Stimulated activated CD8-positive, alpha-beta memory T cell treated with anti-CD3 and anti-CD28 coated beads, Interleukin-15, amount 100 ng/mL, for 24 hours (primary cell): ENCODE results near the gene ZNF506.
"Not testable (repeated sequence)": the region's sequence is repeated elsewhere in the genome, so short reads cannot be mapped to it uniquely, and the experiment has no call there.

Source experiments
- DNase-seq: peaks from one replicate; pipeline ENCODE4 v3.0.0-alpha.2; 2020; ENCODE audit warnings: low read depth

The ZNF506 gene

DNA sequence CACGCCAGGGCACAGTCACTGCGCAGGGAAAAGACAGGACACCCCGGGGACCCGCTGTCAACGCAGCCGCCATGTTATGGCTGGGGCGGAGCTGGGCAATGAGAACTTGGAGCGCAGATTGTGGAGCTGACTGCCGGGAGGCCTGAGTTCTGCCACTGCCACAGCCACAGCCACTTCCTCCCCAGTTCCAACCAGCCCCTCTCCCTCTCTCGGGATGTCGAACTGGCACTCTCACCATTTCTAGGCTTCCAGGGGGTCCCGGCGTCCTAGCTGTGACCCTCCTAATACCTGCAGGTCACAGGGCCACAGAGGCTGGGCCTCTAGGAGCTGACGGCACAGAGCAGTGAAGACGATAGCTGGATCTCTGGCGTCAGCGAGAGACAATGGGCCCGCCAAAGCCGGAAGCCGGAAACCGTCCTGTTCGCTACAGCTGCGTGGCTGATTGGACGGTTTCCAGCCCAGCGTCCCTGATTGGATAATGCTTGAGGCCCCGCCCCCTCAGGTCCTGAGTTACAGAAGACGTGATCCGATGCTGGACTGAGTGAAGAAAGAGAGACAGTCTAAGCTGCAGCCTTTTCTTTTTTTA is at the start of gene ZNF506:
TSS of gene ZNF506 (minus strand) at position 385 of the 586 bp plus-strand sequence. CDS start at position 238, 147 bp downstream.
- peak; percentile 86 for DNase-seq

DNA sequence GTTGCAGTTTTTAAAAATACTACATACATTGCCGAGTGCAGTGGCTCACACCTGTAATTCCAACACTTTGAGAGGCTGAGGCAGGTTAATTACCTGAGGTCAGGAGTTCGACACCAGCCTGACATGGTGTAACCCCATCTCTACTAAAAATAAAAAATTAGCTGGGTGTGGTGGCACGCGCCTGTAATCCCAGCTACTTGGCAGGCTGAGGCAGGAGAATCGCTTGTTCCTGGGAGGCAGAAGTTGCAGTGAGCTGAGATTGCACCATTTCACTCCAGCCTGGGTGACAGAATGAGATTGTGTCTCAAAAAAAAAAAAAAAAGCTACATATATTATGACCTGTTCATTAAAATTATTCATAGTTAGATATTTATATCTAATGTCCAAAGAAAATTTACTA is 48.5 kb upstream of the ZNF506 start:
- DNase-seq, result not testable (repeated sequence)

DNA sequence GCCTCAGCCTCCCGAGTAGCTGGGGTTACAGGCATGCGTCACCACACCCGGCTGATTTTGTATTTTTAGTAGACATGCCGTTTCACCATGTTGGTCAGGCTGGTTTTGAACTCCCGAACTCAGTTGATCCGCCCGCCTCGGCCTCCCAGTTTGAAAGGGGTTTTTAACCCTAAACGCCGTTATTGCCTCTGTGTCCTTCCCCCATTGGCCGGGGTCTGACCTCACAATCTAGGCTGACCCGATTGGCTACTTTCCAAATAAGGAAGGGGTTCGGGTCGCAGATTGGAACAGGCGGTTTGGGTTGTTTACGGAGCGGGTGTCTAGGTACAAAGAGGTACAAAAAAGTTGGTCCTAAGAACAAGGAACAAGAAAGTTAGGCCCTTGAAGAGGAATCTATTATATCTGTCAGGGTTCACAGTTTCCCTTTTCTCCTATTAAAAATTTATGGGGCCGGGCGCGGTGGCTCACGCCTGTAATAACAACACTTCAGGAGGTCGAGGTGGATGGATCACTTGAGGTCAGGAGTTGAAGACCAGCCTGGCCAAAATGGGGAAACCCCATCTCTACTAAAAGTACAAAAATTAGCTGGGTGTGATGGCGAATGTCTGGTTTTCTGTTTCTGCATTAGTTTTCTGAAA is 45.2 kb upstream of the ZNF506 start:
- no peak for DNase-seq

DNA sequence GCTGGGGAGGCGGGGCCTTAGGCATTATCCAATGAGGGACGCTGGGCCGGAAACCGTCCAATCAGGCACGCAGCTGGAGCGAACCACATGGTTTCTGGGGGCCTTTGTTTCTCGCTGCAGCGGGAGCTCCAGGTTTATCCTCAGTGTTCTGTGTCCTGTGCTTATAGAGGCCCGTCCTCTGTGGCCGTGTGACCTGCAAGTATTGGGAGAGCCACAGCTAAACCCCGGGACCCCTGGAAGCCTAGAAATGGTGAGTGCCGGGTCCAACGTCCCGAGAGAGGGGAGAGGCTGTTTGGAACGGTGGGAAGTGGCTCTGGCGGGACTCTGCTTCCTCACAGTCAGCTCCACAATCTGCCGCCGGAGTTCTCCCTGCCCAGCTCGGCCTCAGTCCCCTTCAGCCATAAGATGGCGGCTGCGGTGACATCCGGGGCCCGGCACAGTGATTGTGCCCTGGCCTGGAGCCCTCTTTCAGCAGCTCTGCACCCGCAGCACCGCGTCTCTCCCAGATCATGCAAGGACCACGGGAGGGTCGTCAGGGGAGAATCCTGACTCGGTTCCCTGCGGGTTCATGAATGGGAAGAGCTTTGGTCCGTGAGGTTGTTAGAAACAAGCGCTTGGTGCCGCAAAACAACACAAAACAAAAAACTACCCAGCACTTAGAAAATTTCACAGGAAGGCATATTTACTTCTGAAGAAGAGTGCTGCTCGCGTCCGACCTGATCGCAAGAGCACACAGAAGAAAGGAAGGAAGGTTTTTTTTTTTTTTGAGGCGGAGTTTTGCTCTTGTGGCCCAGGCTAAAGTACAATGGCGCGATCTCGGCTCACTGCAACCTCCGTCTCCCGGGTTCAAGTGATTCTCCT is 44.4 kb upstream of the ZNF506 start, which contains the start of gene ZNF253:
TSS of gene ZNF253 (plus strand) at position 133 of the 861 bp plus-strand sequence. CDS start at position 248, 115 bp downstream.
- peak; percentile 79 for DNase-seq

DNA sequence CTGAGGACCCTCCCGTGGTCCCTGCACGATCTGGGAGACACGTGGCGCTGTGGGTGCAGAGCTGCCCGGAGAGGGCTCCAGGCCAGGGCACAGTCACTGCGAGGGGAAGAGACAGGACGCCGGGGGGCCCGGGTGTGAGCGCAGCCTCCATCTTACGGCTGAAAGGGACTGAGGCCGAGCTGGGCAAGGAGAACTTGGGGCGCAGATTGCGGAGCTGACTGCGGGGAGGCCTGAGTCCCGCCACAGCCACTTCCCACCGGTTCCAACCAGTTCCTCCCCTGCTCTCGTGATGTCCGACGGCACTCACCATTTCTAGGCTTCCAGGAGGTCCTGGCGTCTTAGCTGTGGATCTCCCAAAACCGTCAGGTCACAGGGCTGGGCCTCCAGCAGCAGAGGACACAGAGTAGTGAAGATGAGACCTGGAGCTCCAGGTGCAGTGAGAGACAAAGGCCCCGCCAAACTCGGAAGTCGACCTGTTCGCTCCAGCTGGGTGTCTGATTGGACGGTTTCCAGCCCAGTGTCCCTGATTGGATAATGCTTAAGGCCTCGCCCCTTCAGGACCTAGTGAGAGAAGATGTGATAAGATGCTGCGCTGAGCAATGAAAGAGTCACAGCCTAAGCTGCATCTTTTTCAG is 39.3 kb upstream of the ZNF506 start:
- DNase-seq, result no peak

DNA sequence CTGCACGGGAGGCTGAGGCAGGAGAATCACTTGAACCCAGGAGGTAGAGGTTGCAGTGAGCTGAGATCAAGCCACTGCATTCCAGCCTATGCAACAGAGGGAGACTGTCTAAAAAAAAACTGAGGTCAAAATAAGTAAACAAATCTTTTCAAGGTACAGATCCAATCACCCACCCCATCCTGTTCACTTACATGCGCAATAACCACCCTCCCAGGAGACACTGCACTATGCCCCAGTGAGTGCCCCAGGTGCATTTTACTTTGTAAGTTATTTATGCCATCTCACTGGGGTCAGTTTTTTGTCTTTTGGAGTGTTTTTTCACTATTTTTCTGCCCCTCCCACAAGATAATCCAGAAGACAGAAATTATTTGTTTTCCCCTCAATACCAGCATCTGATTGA is 37.2 kb upstream of the ZNF506 start:
- DNase-seq, result no peak

DNA sequence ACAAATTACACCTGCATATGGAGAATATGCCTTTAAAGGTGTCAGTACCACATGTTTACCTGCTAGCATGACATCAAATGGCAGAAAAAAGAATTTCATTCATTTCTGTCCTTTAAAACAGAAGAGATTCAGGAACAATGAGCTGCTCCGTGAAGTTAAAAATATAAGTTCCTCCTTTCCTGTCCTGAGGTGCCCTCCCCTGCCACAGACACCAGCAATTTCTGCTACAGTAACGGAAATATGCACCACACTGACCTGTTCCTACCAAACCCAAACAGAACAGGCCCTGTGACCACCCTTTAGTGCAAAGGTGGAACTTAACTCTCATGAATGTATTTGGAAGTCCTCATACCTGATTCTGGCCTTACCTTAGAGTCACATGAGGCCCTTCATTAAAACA is 30.2 kb upstream of the ZNF506 start:
- DNase-seq, result not testable (repeated sequence)

DNA sequence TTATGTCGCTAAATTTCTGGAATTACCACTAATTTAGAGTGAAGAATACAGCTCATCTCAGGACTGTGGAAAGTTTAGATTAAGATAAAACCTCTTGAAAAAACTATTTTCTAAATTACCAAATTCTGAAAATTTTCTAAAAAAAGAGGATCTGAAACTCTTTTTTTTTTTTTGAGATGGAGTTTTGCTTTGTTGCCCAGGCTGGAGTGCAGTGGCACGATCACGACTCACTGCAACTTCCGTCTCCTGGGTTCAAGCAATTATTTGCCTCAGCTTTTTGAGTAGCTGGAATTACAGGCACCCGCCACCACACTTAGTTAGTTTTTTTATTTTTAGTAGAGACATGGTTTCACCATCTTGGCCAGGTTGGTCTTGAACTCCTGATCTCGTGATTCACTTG is 27.5 kb upstream of the ZNF506 start:
- no peak for DNase-seq

DNA sequence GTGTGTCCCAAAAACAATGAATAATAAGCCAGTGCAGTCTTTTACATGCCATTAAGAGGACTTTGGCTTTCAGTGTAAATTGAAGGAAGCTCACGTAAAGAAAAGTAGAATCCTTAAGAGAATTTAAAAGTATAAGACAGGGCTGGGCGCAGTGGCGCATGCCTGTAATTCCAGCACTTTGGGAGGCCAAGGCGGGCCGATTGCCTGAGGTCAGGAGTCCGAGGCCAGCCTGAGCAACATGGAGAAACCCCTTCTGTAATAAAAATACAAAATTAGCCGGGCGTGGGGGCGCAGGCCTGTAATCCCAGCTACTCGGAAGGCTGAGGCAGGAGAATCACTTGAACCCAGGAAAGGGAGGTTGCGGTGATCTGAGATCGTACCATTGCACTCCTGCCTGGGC is 26.2 kb upstream of the ZNF506 start:
- no peak for DNase-seq

DNA sequence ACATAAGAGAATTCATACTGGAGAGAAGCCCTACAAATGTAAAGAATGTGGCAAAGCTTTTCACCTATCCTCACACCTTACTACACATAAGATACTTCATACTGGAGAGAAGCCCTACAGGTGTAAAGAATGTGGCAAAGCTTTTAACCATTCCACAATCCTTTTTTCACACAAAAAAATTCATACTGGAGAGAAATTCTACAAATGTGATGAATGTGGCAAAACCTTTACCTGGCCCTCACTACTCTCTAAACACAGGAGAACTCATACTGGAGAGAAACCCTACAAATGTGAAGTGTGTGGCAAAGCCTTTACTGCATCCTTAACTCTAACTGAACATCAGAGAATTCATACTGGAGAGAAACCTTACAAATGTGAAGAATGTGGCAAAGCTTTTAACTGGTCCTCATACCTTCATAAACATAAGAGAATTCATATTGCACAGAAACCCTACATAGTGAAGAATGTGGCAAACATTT is 14.0 kb upstream of the ZNF506 start:
- no peak for DNase-seq

DNA sequence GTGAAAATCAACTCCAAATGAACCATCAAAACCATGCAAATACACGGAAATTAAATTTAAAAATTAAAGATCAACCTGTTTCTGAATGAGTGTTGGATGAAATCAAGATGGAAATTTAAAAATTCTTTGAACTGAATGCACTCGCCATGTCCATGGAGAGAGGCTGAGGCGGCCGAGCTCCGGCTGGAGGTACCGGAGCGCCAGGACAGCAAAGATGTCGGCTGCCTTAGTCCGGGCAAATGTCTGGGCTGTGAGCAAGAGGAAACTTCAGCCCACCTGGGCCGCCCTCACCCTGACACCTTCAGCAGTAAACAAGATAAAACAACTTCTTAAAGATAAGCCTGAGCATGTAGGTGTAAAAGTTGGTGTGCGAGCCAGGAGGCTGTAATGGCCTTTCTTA is 5.3 kb upstream of the ZNF506 start:
- no peak for DNase-seq

DNA sequence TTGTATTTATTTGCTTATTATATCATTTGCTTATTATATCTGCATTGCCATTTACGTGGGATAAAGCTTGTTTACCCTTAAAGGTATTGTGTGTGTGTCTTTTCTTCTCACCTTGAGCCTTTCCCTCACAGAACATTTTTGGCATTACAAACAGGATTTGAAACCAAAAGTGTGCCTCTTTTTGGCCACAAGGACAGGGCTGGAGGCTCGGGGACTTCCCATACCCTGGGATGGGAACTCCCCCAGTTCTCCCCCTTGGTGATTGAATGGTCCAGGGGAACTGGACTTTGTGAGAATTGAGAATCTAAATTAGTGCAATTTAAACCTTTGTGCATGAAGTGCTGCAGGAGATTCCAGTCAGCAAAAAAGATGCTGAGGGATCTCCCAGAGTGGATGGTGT is 2.4 kb upstream of the ZNF506 start:
- no peak for DNase-seq

DNA sequence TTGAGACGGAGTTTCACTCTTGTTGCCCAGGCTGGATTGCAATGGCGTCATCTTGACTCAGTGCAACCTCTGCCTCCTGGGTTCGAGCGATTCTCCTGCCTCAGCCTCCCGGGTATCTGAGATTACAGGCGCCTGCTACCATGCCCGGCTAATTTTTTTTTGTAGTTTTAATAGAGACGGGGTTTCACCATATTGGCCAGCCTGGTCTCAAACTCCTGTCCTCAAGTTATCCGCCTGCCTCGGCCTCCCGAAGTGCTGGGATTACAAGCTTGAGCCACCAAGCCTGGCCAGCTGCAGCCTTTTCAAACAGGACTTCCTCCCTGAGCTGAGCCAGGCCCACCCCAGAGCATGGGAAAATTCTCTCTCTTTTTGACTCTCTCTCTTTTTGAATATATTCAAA is 426 bp upstream of the ZNF506 start:
- not testable (repeated sequence) for DNase-seq

DNA sequence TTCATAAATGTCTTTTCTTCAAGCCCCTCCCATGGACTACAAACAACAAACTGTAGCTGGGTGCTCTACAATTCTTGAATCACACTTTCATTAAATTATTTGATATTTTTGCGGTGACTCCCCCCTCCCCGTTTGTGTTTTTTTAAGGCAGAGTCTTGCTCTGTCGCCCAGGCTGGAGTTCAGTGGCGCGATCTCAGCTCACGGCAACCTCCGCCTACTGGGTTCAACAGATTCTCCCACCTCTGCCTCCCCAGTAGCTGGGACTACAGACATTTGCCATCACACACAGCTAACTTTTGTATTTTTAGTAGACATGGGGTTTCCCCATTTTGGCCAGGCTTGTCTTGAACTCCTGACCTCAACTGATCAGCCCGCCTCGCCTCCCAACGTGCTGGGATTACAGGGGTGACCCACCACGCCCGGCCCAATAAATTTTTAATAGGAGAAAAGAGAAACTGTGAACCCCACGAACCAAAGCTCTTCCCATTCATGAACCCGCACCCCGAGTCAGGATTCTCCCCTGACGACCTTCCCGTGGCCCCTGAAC is 703 bp downstream of the ZNF506 start:
- DNase-seq, result no peak

DNA sequence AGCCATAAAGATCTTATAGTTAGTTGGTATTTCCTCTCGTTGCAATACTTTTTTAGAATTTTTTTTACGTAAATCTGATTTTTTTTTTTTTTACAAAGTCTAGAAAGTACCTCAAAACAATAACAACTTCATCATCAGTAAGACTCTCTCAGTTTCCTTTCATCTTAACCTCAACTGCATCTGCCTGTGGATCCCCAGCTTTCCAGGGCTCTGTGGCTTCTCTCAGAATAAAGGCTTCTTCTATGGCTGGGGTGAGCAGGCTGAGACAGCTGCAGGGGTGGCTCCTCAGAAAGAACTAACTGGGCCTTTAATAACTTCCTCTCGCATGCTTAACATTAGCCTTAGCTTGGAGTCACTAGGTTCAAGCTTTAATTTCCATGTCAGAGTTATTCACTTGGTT is 4.2 kb downstream of the ZNF506 start:
- DNase-seq, result no peak

DNA sequence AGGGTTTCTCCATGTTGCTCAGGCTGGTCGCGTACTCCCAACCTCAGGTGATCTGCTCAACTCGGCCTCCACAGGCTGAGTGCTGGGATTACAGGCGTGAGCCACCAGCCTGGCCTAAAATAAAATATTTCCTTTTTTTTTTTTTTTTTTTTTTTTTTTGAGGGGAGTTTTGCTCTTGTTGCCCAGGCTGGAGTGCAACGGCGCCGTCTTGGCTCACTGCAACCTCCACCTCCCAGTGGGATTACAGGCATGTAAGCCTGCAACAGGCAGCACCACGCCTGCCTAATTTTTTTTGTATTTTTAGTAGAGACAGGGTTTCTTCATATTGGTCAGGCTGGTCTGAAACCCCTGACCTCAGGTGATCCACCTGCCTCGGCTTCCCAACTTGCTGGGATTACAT is 4.9 kb downstream of the ZNF506 start:
- no peak for DNase-seq

DNA sequence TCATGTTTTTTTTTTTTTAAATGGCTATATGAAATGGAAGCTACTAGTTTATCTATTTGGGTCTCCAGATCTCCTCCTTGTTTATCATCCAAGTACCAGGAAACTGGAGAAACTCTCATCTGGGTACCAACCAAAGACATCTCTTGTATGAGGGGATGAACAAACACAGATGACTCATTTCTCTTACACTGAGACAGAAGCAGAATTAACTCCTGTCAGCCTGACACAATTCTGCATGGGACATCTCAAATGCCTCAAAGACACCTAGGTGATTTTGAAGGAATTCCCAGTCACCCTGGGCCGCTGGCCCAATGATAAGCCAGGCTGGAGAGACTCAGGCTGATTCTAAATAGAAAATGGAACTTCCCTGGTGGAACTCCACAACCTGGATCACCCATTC is 9.6 kb downstream of the ZNF506 start:
- not testable (repeated sequence) for DNase-seq

DNA sequence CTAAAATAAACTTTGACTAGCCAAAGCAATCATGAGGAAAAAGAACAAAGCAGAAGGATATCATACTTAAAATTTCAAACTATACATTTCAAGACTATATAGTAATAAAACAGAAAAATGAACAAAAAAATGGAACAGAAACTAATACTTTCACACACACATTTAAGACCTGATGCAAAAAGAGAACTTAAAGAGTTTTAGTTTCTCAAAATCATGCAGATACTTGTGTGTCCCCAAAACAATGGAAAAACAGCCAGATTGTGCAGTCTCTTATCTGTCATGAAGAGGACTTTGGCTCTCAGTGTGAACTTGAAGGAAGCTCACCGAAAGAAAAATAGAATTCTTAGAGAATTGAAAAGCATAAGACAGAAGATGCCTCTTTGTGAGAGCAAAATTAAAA is 16.1 kb downstream of the ZNF506 start:
- DNase-seq, result no peak

DNA sequence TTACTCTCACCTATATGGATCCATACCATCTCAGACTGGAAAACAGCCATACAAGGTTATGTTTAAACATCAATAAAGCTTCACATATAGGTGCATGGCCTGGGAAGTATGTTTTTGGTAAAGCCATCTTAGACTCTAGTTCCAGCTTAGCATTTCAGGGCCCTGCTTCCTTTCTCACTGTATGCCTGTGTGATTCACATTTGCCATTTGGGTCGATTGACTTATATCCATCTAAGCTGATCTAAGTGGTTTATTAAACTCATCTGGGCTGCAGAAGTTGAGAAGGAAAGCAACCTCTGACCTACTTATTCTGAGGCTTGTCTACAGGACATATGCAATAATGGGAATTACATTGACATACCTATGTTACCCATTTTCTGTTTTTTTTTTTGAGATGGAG is 33.5 kb downstream of the ZNF506 start:
- no peak for DNase-seq

DNA sequence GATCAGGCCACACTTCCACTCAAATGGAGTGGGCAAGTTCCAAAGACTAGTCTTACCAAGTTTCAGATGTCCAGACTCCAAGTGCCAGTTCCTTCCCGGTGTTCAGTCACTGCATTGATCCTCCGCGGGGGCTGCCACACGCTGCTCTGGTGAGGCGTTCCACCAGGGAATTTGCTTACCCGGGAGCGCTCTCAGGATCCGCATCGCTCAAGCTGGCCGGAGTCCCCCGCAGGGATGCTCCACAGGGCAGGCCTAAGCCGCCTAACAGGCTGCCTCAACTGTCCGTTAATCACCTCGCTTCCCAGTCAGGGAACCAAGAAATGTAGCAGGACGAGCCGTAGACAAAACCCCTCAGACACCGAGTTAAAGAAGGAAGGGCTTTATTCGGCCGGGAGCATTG is 36.1 kb downstream of the ZNF506 start:
- DNase-seq, result not testable (repeated sequence)

DNA sequence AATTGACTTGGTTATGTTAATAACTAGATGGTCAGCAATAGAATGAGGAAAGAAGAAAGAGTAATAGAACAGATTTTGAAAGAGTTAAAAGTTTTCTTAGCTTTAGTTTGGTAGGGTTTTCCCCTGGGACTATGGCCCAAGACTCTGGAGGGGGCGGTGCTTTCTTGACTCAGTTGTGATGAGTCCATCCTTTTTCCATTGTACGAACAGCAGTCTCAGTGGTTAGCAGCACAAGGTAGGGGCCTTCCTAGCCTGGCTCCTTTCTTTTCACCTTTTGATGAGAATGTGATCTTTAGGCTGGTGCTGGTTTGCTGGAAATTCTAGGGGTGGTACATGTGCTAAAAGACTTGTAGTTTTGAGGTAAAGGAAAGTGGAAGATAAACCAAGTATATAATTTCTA is 38.8 kb downstream of the ZNF506 start:
- no peak for DNase-seq

DNA sequence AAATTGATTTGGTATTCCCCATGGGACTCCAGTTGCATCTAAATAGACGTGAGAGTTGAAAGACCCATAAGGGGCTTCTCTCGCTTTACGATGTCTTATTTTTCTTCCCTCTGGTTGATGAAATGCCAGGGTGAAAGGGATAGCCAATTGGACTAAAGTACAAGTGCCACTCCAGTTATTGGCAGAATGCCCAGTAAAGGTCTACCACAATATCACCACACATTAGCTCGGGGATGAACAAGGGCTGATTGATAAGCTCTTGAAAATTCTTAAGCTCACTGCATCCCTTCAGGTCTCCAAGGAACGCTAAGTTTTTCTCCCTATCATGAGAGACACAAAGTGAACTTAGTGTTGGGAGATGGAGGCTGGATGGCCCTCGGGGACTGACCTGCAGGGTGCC is 39.8 kb downstream of the ZNF506 start:
- DNase-seq, result not testable (repeated sequence)
